Measurements from ENCODE around the gene NDUFV2.

DNA sequence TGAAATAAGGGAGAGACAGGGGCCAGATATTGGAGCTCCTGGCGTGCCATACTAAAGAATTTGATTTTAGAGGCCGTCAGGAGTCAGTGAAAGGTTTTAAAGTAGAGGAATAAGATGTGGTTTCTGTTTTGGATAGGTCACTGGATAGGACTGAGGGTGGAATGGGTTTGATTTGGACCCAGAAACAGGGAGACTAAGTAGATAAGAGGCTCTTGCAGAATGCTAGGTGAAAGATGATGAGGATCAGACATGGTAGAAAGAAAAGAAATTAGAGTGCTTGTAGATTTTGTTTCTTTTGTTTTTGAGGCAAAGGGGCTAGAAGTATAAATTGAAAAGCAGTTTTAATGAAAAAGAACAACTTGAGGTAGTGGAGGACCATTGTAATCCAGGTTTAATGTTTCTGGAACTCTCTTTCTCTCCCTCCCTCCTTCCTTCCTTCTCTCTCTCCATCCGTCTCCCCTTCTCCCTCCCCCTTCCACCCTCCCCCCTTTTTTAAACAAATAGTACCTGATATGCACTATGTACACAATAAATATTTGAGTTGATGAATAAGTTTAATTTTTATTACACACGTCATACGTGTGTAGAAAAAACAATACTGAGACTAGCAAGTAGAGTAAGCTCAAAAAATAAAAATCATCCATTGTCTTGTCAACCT, 1.9 kb downstream of the NDUFV2 start:
- TF ChIP-seq, protein P1, sequence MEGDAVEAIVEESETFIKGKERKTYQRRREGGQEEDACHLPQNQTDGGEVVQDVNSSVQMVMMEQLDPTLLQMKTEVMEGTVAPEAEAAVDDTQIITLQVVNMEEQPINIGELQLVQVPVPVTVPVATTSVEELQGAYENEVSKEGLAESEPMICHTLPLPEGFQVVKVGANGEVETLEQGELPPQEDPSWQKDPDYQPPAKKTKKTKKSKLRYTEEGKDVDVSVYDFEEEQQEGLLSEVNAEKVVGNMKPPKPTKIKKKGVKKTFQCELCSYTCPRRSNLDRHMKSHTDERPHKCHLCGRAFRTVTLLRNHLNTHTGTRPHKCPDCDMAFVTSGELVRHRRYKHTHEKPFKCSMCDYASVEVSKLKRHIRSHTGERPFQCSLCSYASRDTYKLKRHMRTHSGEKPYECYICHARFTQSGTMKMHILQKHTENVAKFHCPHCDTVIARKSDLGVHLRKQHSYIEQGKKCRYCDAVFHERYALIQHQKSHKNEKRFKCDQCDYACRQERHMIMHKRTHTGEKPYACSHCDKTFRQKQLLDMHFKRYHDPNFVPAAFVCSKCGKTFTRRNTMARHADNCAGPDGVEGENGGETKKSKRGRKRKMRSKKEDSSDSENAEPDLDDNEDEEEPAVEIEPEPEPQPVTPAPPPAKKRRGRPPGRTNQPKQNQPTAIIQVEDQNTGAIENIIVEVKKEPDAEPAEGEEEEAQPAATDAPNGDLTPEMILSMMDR (IDR thresholded peaks at IDR 0.05), result no peak
- TF ChIP-seq POLR2A (IDR thresholded peaks at IDR 0.05), result no peak
